HCT116 (cell line): ENCODE data around the gene BTBD2.

Experiments used
- POLR2A ChIP-seq: IDR thresholded peaks from 2 replicates; pipeline ENCODE4 v1.7.0; 2011; ENCODE audit warnings: borderline replicate concordance; ENCODE audit not compliant: insufficient read depth, insufficient read length; ENCODE audit errors: extremely low read depth
- POLR2AphosphoS5 ChIP-seq: IDR thresholded peaks from 2 replicates; pipeline ENCODE4 v1.6.1; 2011; ENCODE audit warnings: mild to moderate bottlenecking, low read depth, low read length, moderate library complexity
- TF ChIP-seq, protein P1 (sequence below), 3 experiments: fragments of 200-600 bp in 1 of 3; sonication (generic) in 1 of 3; IDR thresholded peaks in 2 of 3; conservative IDR thresholded peaks in 1 of 3; 2 replicates each; pipeline ENCODE4 v1.5.1; 2012 to 2017; ENCODE audit warnings: low read depth in 2 of 3, low read length in 2 of 3, antibody characterized with exemption in 1 of 3, borderline replicate concordance in 1 of 3, control low read depth in 1 of 3, mild to moderate bottlenecking in 1 of 3, mixed read lengths in 1 of 3, mixed run types in 1 of 3, moderate library complexity in 1 of 3; ENCODE audit not compliant: insufficient read depth in 1 of 3

DNA sequence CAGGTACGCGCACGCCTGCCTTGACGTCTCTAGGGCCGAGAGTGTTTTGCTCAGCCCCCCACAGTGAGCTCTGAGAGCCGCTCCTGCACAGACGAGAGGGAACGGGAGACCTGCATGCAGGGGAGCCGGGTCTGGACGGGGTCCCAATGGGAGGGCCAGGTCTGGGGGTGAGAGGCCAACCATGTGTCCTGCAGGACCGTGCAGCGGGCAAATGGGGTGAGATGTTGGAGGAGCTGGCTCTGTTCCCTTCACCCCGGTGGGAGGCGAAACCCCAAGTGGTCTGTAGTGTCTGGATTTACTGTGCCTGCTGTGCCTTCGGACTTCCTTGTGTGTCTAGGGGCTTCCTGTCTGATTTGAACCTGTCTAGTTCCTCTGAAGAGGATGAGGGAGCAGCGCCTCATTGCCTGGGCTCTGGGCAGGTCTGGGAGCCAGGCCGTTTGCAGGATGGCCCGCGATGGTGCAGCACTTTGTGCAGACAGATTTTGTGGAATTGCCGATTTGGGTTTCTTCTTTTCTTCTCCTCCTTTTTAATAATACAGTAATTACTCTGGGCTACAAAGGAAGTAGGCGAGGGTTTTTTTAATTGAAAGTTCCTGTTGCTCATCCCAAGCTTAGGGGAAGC is 72.5 kb downstream of the BTBD2 start:
- TF ChIP-seq, protein P1, sequence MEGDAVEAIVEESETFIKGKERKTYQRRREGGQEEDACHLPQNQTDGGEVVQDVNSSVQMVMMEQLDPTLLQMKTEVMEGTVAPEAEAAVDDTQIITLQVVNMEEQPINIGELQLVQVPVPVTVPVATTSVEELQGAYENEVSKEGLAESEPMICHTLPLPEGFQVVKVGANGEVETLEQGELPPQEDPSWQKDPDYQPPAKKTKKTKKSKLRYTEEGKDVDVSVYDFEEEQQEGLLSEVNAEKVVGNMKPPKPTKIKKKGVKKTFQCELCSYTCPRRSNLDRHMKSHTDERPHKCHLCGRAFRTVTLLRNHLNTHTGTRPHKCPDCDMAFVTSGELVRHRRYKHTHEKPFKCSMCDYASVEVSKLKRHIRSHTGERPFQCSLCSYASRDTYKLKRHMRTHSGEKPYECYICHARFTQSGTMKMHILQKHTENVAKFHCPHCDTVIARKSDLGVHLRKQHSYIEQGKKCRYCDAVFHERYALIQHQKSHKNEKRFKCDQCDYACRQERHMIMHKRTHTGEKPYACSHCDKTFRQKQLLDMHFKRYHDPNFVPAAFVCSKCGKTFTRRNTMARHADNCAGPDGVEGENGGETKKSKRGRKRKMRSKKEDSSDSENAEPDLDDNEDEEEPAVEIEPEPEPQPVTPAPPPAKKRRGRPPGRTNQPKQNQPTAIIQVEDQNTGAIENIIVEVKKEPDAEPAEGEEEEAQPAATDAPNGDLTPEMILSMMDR (IDR thresholded peaks at IDR 0.05 in 2 of 3, conservative IDR thresholded peaks at IDR 0.05 in 1 of 3; ENCODE audit: borderline replicate concordance in 1 of 3, insufficient read depth in 1 of 3, low read depth in 2 of 3, low read length in 2 of 3) = no peak
- no peak for TF ChIP-seq POLR2AphosphoS5
- TF ChIP-seq POLR2A = no peak
